Measurements from ENCODE around the gene KDM2A.

DNA sequence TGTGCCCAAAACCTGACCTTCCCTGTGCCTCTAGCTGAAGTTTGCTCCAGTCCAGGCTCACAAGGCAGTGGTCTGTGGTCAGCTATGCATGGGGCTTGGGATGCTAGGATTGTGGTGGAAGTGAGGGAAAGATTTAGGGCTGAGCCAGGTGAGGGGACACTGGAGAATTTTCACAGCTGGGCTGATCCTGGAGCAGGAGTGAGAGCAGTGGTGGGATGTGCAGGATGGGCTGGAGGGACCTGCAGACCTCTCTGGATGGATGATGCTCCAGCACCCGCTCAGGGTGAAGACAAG lies 23.9 kb upstream of the KDM2A start:
- TF ChIP-seq, protein P1, sequence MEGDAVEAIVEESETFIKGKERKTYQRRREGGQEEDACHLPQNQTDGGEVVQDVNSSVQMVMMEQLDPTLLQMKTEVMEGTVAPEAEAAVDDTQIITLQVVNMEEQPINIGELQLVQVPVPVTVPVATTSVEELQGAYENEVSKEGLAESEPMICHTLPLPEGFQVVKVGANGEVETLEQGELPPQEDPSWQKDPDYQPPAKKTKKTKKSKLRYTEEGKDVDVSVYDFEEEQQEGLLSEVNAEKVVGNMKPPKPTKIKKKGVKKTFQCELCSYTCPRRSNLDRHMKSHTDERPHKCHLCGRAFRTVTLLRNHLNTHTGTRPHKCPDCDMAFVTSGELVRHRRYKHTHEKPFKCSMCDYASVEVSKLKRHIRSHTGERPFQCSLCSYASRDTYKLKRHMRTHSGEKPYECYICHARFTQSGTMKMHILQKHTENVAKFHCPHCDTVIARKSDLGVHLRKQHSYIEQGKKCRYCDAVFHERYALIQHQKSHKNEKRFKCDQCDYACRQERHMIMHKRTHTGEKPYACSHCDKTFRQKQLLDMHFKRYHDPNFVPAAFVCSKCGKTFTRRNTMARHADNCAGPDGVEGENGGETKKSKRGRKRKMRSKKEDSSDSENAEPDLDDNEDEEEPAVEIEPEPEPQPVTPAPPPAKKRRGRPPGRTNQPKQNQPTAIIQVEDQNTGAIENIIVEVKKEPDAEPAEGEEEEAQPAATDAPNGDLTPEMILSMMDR (conservative IDR thresholded peaks at IDR 0.05; ENCODE audit: low read depth, low read length), result no peak; the same call in 1 of the 2 replicates
- TF ChIP-seq EZH2phosphoT487 (IDR thresholded peaks at IDR 0.05; ENCODE audit: borderline replicate concordance, low read length), result no peak
